ENCODE results near the gene UPF2. TPM values are rescaled to one million over a fixed set of nuclear protein-coding genes. Genes with fewer than 3 reads are reported as not detected.

Gene UPF2
- total RNA-seq, 1 experiment from 2014 or later: 23.4 TPM

GRCh38 chr10:12055732-12056131 is 13.1 kb upstream of the UPF2 start:
- peak; percentile 25 for DNase-seq
- H3K27ac ChIP-seq (ENCODE audit: low read length): no peak overlapping the region
- H3K4me3 ChIP-seq (ENCODE audit: low read length): no peak overlapping the region
- H3K27me3 ChIP-seq (ENCODE audit: low read length): no peaks in the 10 kb centered on the region
- no peaks in the 10 kb centered on the region for H3K79me2 ChIP-seq (ENCODE audit: low read length)
- no peaks in the 10 kb centered on the region for H3K9me2 ChIP-seq (replicated peaks; ENCODE audit: insufficient read depth, low read length)
- H3K4me2 ChIP-seq (ENCODE audit: low read depth, low read length, poor library complexity, severe bottlenecking): no peak overlapping the region
- no peaks in the 10 kb centered on the region for H3K36me3 ChIP-seq (ENCODE audit: insufficient read depth, low read length)
- no peak overlapping the region for H2AFZ ChIP-seq (ENCODE audit: low read length)
- H3K9ac ChIP-seq (ENCODE audit: low read length): no peak overlapping the region
- no peaks in the 10 kb centered on the region for H4K20me1 ChIP-seq (ENCODE audit: insufficient read depth, low read depth, low read length)
- H3K9me3 ChIP-seq (ENCODE audit: low read length): no peaks in the 10 kb centered on the region
- peaks cover 13% of the 10 kb centered on the region for H3K4me1 ChIP-seq (ENCODE audit: low read length)

GRCh38 chr10:12051241-12051640 is 8.6 kb upstream of the UPF2 start:
- peak overlapping the region; percentile 91 for H2AFZ ChIP-seq (ENCODE audit: low read length)
- DNase-seq: peak; percentile 43

GRCh38 chr10:12050528-12050927 is 7.9 kb upstream of the UPF2 start:
- Histone ChIP-seq H3K4me2 (ENCODE audit: low read depth, low read length, poor library complexity, severe bottlenecking) (no peak overlapping the region), H3K36me3 (ENCODE audit: insufficient read depth, low read length) (no peaks in the 10 kb centered on the region), H3K27me3 (ENCODE audit: low read length) (no peaks in the 10 kb centered on the region), H3K9ac (ENCODE audit: low read length) (no peak overlapping the region), H3K4me1 (ENCODE audit: low read length) (peaks cover 13% of the 10 kb centered on the region), H2AFZ (ENCODE audit: low read length) (peak overlapping the region; percentile 32; the same call in 1 of the 2 replicates), H3K79me2 (ENCODE audit: low read length) (no peaks in the 10 kb centered on the region), H3K9me3 (ENCODE audit: low read length) (no peaks in the 10 kb centered on the region), H3K9me2 (replicated peaks; ENCODE audit: insufficient read depth, low read length) (no peaks in the 10 kb centered on the region), H3K27ac (ENCODE audit: low read length) (no peak overlapping the region), H3K4me3 (ENCODE audit: low read length) (no peak overlapping the region), H4K20me1 (ENCODE audit: insufficient read depth, low read depth, low read length) (no peaks in the 10 kb centered on the region)
- DNase-seq: no peak

More at GRCh38 chr10:12051241-12051640, 8.6 kb upstream of the UPF2 start:
- H3K4me2 ChIP-seq (ENCODE audit: low read depth, low read length, poor library complexity, severe bottlenecking): no peak overlapping the region
- no peaks in the 10 kb centered on the region for H4K20me1 ChIP-seq (ENCODE audit: insufficient read depth, low read depth, low read length)
- H3K4me3 ChIP-seq (ENCODE audit: low read length): no peak overlapping the region
- no peaks in the 10 kb centered on the region for H3K27me3 ChIP-seq (ENCODE audit: low read length)
- H3K4me1 ChIP-seq (ENCODE audit: low read length): peaks cover 13% of the 10 kb centered on the region
- H3K79me2 ChIP-seq (ENCODE audit: low read length): no peaks in the 10 kb centered on the region
- H3K9me2 ChIP-seq (replicated peaks; ENCODE audit: insufficient read depth, low read length): no peaks in the 10 kb centered on the region
- no peaks in the 10 kb centered on the region for H3K36me3 ChIP-seq (ENCODE audit: insufficient read depth, low read length)
- H3K9me3 ChIP-seq (ENCODE audit: low read length): no peaks in the 10 kb centered on the region
- H3K27ac ChIP-seq (ENCODE audit: low read length): no peak overlapping the region
- no peak overlapping the region for H3K9ac ChIP-seq (ENCODE audit: low read length)

- no peaks in the 10 kb centered on the region for H4K20me1 ChIP-seq (ENCODE audit: insufficient read depth, low read depth, low read length)
- H3K4me1 ChIP-seq (ENCODE audit: low read length): peaks cover 14% of the 10 kb centered on the region
- no peak overlapping the region for H3K4me3 ChIP-seq (ENCODE audit: low read length)
- no peaks in the 10 kb centered on the region for H3K36me3 ChIP-seq (ENCODE audit: insufficient read depth, low read length)
- no peaks in the 10 kb centered on the region for H3K27me3 ChIP-seq (ENCODE audit: low read length)
- DNase-seq: peak; percentile 17
- no peak overlapping the region for H3K4me2 ChIP-seq (ENCODE audit: low read depth, low read length, poor library complexity, severe bottlenecking)
- no peaks in the 10 kb centered on the region for H3K9me2 ChIP-seq (replicated peaks; ENCODE audit: insufficient read depth, low read length)
- no peak overlapping the region for H3K9ac ChIP-seq (ENCODE audit: low read length)
- H3K79me2 ChIP-seq (ENCODE audit: low read length): no peaks in the 10 kb centered on the region
- H2AFZ ChIP-seq (ENCODE audit: low read length): no peak overlapping the region
- no peaks in the 10 kb centered on the region for H3K9me3 ChIP-seq (ENCODE audit: low read length)
- no peak overlapping the region for H3K27ac ChIP-seq (ENCODE audit: low read length)
Measured at GRCh38 chr10:12048547-12048946, 5.9 kb upstream of the UPF2 start.

GRCh38 chr10:12045596-12045995 is 3.0 kb upstream of the UPF2 start:
- peaks cover 4% of the 10 kb centered on the region; the same call in 1 of the 2 replicates for H4K20me1 ChIP-seq (ENCODE audit: insufficient read depth, low read depth, low read length)
- H2AFZ ChIP-seq (ENCODE audit: low read length): no peak overlapping the region
- H3K9me3 ChIP-seq (ENCODE audit: low read length): no peaks in the 10 kb centered on the region
- H3K27ac ChIP-seq (ENCODE audit: low read length): no peak overlapping the region
- DNase-seq: peak; percentile 23
- H3K27me3 ChIP-seq (ENCODE audit: low read length): no peaks in the 10 kb centered on the region
- H3K4me1 ChIP-seq (ENCODE audit: low read length): peaks cover 22% of the 10 kb centered on the region
- H3K36me3 ChIP-seq (ENCODE audit: insufficient read depth, low read length): peaks cover under 1% of the 10 kb centered on the region; the same call in 1 of the 2 replicates
- no peaks in the 10 kb centered on the region for H3K9me2 ChIP-seq (replicated peaks; ENCODE audit: insufficient read depth, low read length)
- no peak overlapping the region for H3K9ac ChIP-seq (ENCODE audit: low read length)
- no peak overlapping the region for H3K4me3 ChIP-seq (ENCODE audit: low read length)
- peaks cover 20% of the 10 kb centered on the region for H3K79me2 ChIP-seq (ENCODE audit: low read length)
- H3K4me2 ChIP-seq (ENCODE audit: low read depth, low read length, poor library complexity, severe bottlenecking): no peak overlapping the region

GRCh38 chr10:12042409-12042796 is 206 bp downstream of the UPF2 start:
- Histone ChIP-seq H3K4me3 (ENCODE audit: low read length) (peak overlapping the region; percentile 98), H3K9me3 (ENCODE audit: low read length) (no peaks in the 10 kb centered on the region), H3K9me2 (replicated peaks; ENCODE audit: insufficient read depth, low read length) (no peaks in the 10 kb centered on the region), H3K9ac (ENCODE audit: low read length) (peak overlapping the region; percentile 100), H3K4me1 (ENCODE audit: low read length) (peaks cover 27% of the 10 kb centered on the region), H3K79me2 (ENCODE audit: low read length) (peaks cover 52% of the 10 kb centered on the region), H3K27ac (ENCODE audit: low read length) (peak overlapping the region; percentile 93), H4K20me1 (ENCODE audit: insufficient read depth, low read depth, low read length) (peaks cover 8% of the 10 kb centered on the region; the same call in 1 of the 2 replicates), H3K27me3 (ENCODE audit: low read length) (no peaks in the 10 kb centered on the region), H3K36me3 (ENCODE audit: insufficient read depth, low read length) (peaks cover 3% of the 10 kb centered on the region; the same call in 1 of the 2 replicates), H3K4me2 (ENCODE audit: low read depth, low read length, poor library complexity, severe bottlenecking) (peak overlapping the region; percentile 89), H2AFZ (ENCODE audit: low read length) (0 out of 2 replicates have a peak overlapping the region, but pooled peaks have one; percentile 82)
- peak; percentile 79 for DNase-seq

GRCh38 chr10:12041766-12042408 is 722 bp downstream of the UPF2 start:
- Histone ChIP-seq H3K79me2 (ENCODE audit: low read length) (peaks cover 57% of the 10 kb centered on the region), H3K4me1 (ENCODE audit: low read length) (peaks cover 27% of the 10 kb centered on the region)

GRCh38 chr10:12036073-12036655 is 6.4 kb downstream of the UPF2 start:
- H3K9ac ChIP-seq (ENCODE audit: low read length): no peak overlapping the region
- H3K9me2 ChIP-seq (replicated peaks; ENCODE audit: insufficient read depth, low read length): no peaks in the 10 kb centered on the region
- no peak for DNase-seq
- H3K27me3 ChIP-seq (ENCODE audit: low read length): no peaks in the 10 kb centered on the region
- no peak overlapping the region for H2AFZ ChIP-seq (ENCODE audit: low read length)
- H3K4me1 ChIP-seq (ENCODE audit: low read length): peaks cover 11% of the 10 kb centered on the region
- peaks cover 94% of the 10 kb centered on the region for H3K79me2 ChIP-seq (ENCODE audit: low read length)
- H3K4me2 ChIP-seq (ENCODE audit: low read depth, low read length, poor library complexity, severe bottlenecking): no peak overlapping the region
- peaks cover 36% of the 10 kb centered on the region for H3K36me3 ChIP-seq (ENCODE audit: insufficient read depth, low read length)
- peaks cover 13% of the 10 kb centered on the region; the same call in 1 of the 2 replicates for H4K20me1 ChIP-seq (ENCODE audit: insufficient read depth, low read depth, low read length)
- H3K27ac ChIP-seq (ENCODE audit: low read length): no peak overlapping the region
- H3K9me3 ChIP-seq (ENCODE audit: low read length): no peaks in the 10 kb centered on the region
- no peak overlapping the region for H3K4me3 ChIP-seq (ENCODE audit: low read length)

More at GRCh38 chr10:12041766-12042408, 722 bp downstream of the UPF2 start:
- Histone ChIP-seq H3K9ac (ENCODE audit: low read length) (peak overlapping the region; percentile 100), H3K4me2 (ENCODE audit: low read depth, low read length, poor library complexity, severe bottlenecking) (peak overlapping the region; percentile 89), H3K9me2 (replicated peaks; ENCODE audit: insufficient read depth, low read length) (no peaks in the 10 kb centered on the region), H3K27me3 (ENCODE audit: low read length) (no peaks in the 10 kb centered on the region), H2AFZ (ENCODE audit: low read length) (0 out of 2 replicates have a peak overlapping the region, but pooled peaks have one; percentile 82), H3K27ac (ENCODE audit: low read length) (peak overlapping the region; percentile 93), H3K36me3 (ENCODE audit: insufficient read depth, low read length) (peaks cover 3% of the 10 kb centered on the region; the same call in 1 of the 2 replicates), H3K9me3 (ENCODE audit: low read length) (no peaks in the 10 kb centered on the region), H3K4me3 (ENCODE audit: low read length) (peak overlapping the region; percentile 98), H4K20me1 (ENCODE audit: insufficient read depth, low read depth, low read length) (peaks cover 8% of the 10 kb centered on the region; the same call in 1 of the 2 replicates)
- peak; percentile 84 for DNase-seq

Data from Karpas-422 (cell line).